Fibroblast of skin of scalp (primary cell): Measurements from ENCODE around the gene FYN.

ENCODE experiments used
- DNase-seq: peaks from one replicate; pipeline ENCODE4 v3.0.0-alpha.2; 2013

The FYN gene

DNA sequence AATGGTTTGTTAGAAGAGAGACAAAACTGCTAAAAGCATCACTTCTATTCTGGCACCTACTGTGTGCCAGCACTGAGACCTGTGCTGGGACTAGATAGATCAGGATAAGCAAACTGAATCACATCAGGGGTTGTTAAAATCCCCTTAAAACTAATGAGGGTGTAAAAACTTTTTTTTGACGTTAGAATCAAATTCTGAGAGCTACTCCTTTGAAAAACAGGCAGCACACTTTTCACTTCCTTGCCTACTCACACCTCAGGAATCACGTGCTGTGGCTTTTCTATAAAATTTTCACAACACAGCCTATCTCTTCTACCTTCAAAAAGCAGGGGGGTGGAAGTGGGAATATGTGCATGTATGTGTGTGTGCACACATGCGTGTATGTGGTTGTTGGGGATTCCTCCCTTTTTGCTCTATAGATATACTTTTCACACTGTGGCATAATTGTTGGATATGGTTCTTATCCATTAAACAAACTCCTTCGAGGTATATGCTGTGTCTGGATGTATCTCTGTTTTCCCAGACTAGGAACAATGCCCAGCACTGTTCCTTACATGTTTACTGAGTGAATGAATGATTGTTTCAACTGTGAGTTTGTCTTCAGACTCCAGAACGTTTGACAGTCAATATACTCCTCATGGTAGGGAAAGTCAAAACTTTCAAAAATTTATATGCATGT, 105.4 kb downstream of the FYN start:
- no peak for DNase-seq

- peak; percentile 88 for DNase-seq
Observed at GRCh38 chr6:111766201-111766857, 106.9 kb downstream of the FYN start.

GRCh38 chr6:111765763-111766162, 107.5 kb downstream of the FYN start:
- no peak for DNase-seq

DNA sequence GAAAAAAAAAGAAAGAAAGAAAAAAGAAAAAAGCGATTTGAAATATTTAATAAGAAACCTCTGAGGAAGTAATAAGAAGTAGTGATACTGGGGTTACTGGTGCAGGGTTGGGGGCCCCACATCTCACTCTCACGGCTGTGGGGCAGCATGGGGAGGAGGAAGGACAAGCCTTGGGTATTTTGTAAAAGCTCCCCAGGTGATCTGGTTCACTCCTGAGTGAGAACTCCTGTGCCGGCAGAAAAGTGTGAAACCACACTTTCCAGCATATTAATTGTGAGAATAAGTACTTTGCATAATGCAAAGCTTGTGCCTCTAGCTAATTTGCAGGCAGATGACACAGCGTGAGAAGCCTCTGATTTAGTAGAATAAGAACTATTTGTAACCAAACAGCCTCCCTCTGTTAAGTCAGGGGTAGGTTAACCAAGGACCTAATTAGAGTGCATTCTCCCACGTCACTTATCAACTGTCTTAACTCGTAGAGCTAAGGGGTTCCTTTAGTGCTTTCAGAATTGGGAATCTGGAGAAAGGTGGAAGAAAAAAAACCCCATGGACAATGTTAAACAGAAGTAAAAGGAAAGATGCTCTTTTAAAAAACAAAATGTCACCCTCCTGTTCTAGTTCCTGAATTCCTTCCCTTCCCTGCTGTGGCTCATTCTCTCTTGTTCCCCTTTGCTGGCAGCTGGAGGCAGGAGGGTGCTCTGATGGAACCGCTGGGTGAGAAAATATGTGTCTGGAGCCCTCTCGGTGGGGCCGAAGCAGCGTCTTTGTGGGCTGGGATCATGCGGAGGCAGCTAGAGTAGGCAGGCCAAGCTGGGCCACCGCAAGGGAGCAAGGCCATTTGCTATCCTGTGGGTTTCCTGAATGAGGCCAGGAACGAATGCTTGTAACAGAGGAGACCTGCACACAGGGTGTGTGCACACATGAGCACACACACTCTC, 108.7 kb downstream of the FYN start:
- peak; percentile 58 for DNase-seq

DNA sequence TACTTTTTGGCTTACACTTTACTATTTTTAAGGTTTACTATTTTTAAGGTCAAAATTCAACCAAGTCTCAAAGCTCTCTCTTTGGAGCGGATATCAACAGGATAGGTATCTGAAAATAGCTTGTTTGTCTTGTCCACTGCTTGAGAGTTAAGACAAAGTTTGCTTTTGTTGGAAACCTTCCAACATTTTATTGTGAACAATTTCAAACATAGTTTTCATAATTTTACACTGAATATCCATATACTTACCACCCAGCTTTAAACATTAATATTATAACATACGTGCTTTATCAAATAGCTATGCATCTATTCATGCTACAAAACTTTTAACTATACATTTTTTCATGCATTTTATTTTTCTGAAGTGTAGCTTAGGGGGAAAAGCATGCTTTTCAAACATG, 109.9 kb downstream of the FYN start:
- peak; percentile 86 for DNase-seq

- peak; percentile 73 for DNase-seq
Observed at GRCh38 chr6:111761783-111762312, 111.4 kb downstream of the FYN start.

GRCh38 chr6:111761212-111761611, 112.0 kb downstream of the FYN start:
- DNase-seq: no peak

DNA sequence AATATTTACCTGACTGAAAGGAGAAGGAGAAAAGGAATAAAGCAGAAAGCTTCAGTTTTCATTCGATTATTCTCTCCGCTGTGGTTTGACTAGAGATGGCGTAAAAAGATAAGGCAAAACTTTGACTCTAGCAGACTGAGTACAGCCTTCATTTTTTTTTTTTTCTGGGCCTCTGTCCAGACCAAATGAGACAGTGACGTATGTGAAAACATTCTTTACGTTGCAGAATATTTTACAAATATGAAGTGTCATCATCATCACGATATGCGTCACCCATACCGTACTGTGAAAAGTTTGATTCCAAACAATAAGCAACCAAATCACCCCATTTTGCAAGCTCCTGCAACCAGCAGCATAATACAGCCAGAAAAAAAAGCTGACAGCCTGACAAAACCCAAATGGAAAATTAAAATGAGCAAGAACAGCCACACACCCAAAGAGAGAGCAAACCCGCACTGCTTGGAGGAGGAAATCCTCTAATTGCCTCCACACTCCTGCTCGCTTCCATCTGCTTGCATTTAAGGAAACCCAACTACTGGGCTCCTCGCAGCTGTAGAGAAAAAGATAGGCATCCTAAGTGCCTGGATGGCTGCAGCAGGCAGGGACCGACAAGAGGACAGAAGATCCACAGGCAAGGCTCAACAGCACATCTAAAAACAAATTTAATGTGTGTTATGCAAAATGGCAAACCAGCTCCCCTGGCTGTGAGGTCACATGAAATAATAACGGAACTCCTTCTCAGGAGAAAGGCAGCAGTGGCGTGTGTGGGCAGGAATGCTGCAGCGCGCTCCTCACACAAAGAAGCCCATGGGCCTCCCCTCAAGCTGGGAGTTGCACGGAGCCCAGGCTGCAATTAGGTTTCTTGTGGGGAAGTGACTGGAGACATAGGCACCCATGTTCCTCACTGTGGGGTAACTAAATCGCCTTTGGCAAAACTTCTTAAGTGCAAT, 113.1 kb downstream of the FYN start:
- peak; percentile 92 for DNase-seq

- no peak for DNase-seq
Observed at GRCh38 chr6:111759331-111759835, 113.9 kb downstream of the FYN start.

DNA sequence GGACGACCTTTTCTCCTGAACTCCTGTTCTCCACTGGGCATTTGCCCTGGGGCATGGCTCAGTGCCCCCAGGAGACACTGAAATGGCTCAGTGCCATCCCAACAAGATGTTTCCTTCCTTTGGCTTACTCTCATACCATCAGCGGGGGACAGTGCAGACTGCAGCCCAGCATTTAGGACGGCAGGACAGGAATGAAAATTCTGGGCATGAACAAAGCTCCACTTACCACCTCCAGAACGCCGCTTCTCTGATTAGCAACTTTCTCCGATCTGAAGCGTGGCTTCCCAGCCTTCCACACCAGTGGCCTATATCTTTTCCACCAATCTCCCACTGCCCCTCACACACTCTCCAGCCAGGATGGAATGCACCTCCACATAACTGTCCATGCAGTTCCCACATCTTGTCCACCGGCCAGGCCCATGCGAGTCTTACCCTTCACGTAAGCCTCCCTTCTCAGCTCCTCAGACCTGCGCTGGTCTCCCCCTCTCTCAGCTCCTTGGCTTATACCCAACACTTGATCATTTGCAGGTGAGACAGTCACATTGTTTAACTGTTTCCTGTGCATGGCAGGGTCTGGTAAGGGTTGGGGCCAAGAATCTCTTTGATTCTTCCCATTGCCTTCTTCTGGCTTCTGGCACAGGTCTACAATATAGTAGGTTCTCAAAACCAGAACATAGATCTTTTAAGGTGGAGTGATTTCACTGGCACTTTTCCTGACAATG, 114.5 kb downstream of the FYN start:
- DNase-seq: no peak

- peak; percentile 60 for DNase-seq
Observed at GRCh38 chr6:111757342-111757741, 115.9 kb downstream of the FYN start.

GRCh38 chr6:111754423-111754822, 118.8 kb downstream of the FYN start:
- no peak for DNase-seq

GRCh38 chr6:111753573-111753972, 119.7 kb downstream of the FYN start:
- no peak for DNase-seq

GRCh38 chr6:111752476-111752875, 120.8 kb downstream of the FYN start:
- no peak for DNase-seq

DNA sequence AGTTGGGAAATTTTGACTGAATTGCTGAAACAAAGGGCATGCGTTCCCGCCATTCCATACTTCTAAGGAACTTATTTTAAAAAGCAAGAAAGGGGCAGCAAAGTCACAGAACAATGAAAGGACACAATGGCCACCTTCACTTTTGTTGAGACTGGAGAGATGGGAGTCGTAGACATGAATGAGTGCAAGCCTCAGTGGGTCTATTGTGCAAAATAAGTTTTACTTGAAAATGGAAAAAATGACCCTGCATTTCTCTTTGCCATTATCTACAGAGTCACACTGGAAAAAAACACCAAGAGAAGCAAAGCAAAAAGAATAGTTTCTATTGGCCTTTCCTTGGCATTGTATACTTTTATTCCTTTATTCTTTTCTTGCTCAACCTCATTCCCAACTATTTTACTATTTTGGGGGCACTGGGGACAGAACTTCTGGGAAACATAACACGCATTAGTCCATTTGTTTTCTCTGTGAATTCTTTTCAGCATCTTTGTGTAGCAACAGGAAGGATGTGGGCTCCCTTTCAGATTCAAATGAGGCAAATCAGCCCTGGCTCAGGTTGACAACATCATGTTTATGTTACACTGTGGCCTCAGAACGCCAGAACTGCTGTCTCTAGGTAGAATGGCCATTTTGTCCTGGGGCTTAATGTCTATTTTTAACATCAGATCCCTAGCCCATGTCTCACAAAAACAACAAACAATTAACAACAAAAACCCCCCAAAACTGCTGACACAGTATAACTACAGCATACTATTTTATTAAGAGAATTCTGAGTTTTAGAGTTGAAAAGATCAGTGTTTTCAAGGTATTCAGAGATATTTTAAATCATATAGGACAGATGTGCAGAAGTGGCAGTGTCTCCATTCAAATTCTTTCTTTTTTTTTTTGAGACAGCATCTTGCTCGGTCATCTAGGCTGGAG, 122.2 kb downstream of the FYN start:
- no peak for DNase-seq

DNA sequence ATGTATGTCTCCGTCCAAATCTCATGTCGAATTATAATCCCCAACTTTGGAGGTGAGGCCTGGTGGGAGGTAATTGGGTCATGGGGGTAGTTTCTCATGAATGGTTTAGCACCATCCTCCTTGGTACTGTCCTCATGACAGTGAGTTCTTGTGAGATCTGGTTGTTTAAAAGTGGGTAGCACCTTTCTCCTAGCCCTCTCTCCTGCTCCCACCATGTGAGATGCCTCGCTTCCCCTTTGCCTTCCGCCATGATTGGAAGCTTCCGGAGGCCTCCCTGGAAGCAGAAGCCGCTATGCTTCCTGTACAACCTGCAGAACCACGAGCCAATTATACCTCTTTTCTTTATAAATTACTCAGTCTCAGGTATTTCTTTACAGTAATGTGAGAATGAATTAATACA, 123.1 kb downstream of the FYN start:
- no peak for DNase-seq

- DNase-seq: no peak
Observed at GRCh38 chr6:111748231-111748647, 125.0 kb downstream of the FYN start.

DNA sequence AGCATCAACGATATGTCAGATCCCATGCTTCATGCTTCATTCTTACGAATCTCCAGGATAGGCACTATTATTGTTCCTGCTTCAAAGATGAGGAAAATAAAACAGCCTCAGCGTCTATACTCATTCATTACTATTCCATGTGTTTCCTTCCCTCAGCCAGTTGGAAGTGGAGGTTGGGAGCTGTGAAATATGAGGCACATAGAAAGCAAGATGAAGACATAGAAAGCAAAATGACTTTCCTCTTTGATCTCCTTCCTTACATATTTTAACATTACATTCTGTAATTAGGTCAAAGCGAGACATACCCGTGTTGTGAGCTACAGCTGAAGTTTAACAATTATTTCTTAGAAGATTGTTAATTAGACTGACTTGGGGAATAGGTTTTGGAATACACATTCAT, 125.4 kb downstream of the FYN start:
- no peak for DNase-seq

DNA sequence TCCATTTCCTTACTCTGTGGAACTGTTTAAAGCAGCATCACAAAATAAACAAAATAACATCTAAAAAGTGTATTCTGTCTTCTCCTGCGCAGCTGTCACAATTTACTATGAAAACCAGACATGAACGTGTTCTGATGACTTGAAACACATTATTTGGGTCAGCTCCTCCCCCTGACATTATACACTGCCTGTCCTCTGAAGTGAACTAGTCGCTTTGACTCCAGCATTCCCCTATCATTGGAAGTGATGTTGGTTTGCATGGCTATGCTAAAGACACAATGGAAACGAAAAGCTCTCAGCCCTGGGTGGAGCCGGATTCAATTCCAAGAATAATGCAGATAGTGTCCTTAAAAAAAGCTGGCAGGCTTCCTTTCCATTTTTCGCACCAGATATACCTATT, 125.9 kb downstream of the FYN start:
- no peak for DNase-seq

DNA sequence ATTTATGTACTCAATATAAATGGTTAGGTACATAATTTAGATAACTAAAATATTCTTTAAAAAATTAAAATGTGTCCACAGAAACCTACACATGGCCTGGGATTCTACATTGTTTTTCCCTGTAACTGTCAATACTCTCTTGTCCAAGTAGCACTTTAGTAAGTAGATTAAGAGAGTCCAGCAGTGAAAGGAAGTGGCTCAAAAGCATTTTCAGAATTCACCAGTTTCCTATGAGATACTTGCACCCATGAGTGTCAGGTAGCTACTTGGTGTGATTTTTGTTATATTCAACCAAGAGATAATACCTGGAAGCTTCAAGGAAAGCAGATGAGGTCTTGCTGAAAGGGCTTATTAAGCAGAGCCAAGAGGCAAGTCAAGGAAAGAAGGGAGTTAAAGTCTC, 126.3 kb downstream of the FYN start:
- DNase-seq: no peak
